Cardiac muscle cell (in vitro differentiated cells and primary cell): ENCODE data around the gene PIGN. TPM values are rescaled to one million over a fixed set of nuclear protein-coding genes. Genes with fewer than 3 reads are reported as not detected.

Experiments used
- DNase-seq, 2 donors: peaks; one replicate each; pipeline versions ENCODE4 v3.0.0 to v3.0.0-alpha.2; 2010 to 2017; ENCODE audit warnings: low read depth in 1 of 2, low spot score in 1 of 2
- H3K27ac ChIP-seq: fragments of 200-600 bp; sonication (generic); 2 replicates; pipeline ENCODE4 v1.5.1; 2016
- H3K27me3 ChIP-seq: fragments of 200-600 bp; sonication (generic); 2 replicates; pipeline ENCODE4 v1.6.0; 2016; ENCODE audit warnings: control low read depth
- H3K36me3 ChIP-seq: fragments of 200-600 bp; sonication (generic); 2 replicates; pipeline ENCODE4 v1.5.1; 2016; ENCODE audit warnings: control low read depth
- H3K4me1 ChIP-seq: fragments of 200-600 bp; sonication (generic); 2 replicates; pipeline ENCODE4 v1.8.1; 2017; ENCODE audit warnings: low read depth, mild to moderate bottlenecking, mixed run types
- H3K4me3 ChIP-seq: fragments of 200-600 bp; sonication (generic); 2 replicates; pipeline ENCODE4 v1.5.1; 2016; ENCODE audit warnings: mild to moderate bottlenecking
- H3K9me3 ChIP-seq: fragments of 200-600 bp; sonication (generic); 2 replicates; pipeline ENCODE4 v1.5.1; 2017; ENCODE audit warnings: low read depth, mild to moderate bottlenecking, control low read depth
- CTCF ChIP-seq: IDR thresholded peaks from 2 replicates; pipeline ENCODE4 v1.5.1; 2012; ENCODE audit warnings: low read depth, mild to moderate bottlenecking, low read length
- polyA plus RNA-seq: library from polyadenylated mRNA; unstranded; fragments of >200 nt; fragmentation: Nextera tagmentation; extraction: Ambion mirVana; gene quantifications from 2 replicates; pipeline ENCODE4 v1.2.1, GENCODE V29; 2016
- total RNA-seq: library from RNA; depleted of rRNA; stranded (reverse); fragments of >200 nt; gene quantifications from 2 replicates; pipeline ENCODE4 v1.2.3, GENCODE V29; 2016

PIGN gene
- total and polyA plus RNA-seq, 2 experiments from 2014 or later = 18.8 to 20.8 TPM

- Histone ChIP-seq H3K4me1 (no peaks in the 10 kb centered on the region), H3K36me3 (no peaks in the 10 kb centered on the region), H3K9me3 (no peaks in the 10 kb centered on the region), H3K27ac (no peak overlapping the region), H3K4me3 (no peak overlapping the region), H3K27me3 (no peaks in the 10 kb centered on the region)
- TF ChIP-seq CTCF = no peak
- no peak for DNase-seq
Observed at GRCh38 chr18:62033207-62033606, 153.6 kb downstream of the PIGN start.

GRCh38 chr18:62030091-62030985, 156.5 kb downstream of the PIGN start:
- H3K27ac ChIP-seq = no peak overlapping the region
- H3K4me3 ChIP-seq = no peak overlapping the region
- no peaks in the 10 kb centered on the region for H3K36me3 ChIP-seq
- no peaks in the 10 kb centered on the region for H3K9me3 ChIP-seq
- H3K27me3 ChIP-seq = no peaks in the 10 kb centered on the region
- TF ChIP-seq CTCF = peak; percentile 7
- peak in 1 of 2 donors; percentile 58 for DNase-seq
- no peaks in the 10 kb centered on the region for H3K4me1 ChIP-seq

- no peak for DNase-seq
- Histone ChIP-seq H3K9me3 (no peaks in the 10 kb centered on the region), H3K27ac (no peak overlapping the region), H3K27me3 (no peaks in the 10 kb centered on the region), H3K4me3 (no peak overlapping the region), H3K4me1 (no peaks in the 10 kb centered on the region), H3K36me3 (no peaks in the 10 kb centered on the region)
- no peak for TF ChIP-seq CTCF
Observed at GRCh38 chr18:62028715-62029114, 158.1 kb downstream of the PIGN start.

- TF ChIP-seq CTCF = no peak
- Histone ChIP-seq H3K27me3 (no peaks in the 10 kb centered on the region), H3K4me1 (no peaks in the 10 kb centered on the region), H3K4me3 (no peak overlapping the region), H3K9me3 (no peaks in the 10 kb centered on the region), H3K27ac (no peak overlapping the region), H3K36me3 (no peaks in the 10 kb centered on the region)
- DNase-seq = no peak
Observed at GRCh38 chr18:62027914-62028520, 158.8 kb downstream of the PIGN start.

- H3K27ac ChIP-seq = no peak overlapping the region
- peak in 1 of 2 donors; percentile 67 for DNase-seq
Observed at GRCh38 chr18:62026586-62026985, 160.3 kb downstream of the PIGN start.

More at GRCh38 chr18:62026586-62026985, 160.3 kb downstream of the PIGN start:
- Histone ChIP-seq H3K4me3 (no peak overlapping the region), H3K36me3 (no peaks in the 10 kb centered on the region), H3K27me3 (no peaks in the 10 kb centered on the region), H3K4me1 (no peaks in the 10 kb centered on the region), H3K9me3 (no peaks in the 10 kb centered on the region)
- TF ChIP-seq CTCF = no peak
